SK-N-MC (cell line): ENCODE results near the gene ARPP21.

Experiments
- EZH2 ChIP-seq: fragments of 200-600 bp; sonication (generic); IDR thresholded peaks from one replicate; pipeline ENCODE4 v1.6.1; 2017; ENCODE audit warnings: antibody characterized with exemption
- POLR2AphosphoS5 ChIP-seq: IDR thresholded peaks from 2 replicates; pipeline ENCODE4 v1.6.1; 2012; ENCODE audit warnings: mild to moderate bottlenecking, low read depth, low read length, borderline replicate concordance

- TF ChIP-seq POLR2AphosphoS5 = no peak
- TF ChIP-seq EZH2 = no peak
Observed at GRCh38 chr3:35651426-35651825, 12.1 kb downstream of the ARPP21 start.
